Naive thymus-derived CD8-positive, alpha-beta T cell (primary cell): ENCODE results near the gene DPYD. TPM values are rescaled to one million over a fixed set of nuclear protein-coding genes. Genes with fewer than 3 reads are reported as not detected.
"Not testable (repeated sequence)": the region's sequence is repeated elsewhere in the genome, so short reads cannot be mapped to it uniquely, and the experiment has no call there.

Experiments used
- ATAC-seq, 2 donors: fragments of 150-1000 bp; cut with Tn5 transposase in 1 of 2; sonication (Bioruptor Pico), chemical (Tn5 transposase) in 1 of 2; 1 replicate in 1 of 2; 2 replicates in 1 of 2; pipeline ENCODE4 v1.10.0; 2021; ENCODE audit warnings: mild to moderate bottlenecking in 2 of 2, moderate library complexity in 2 of 2
- POLR2A ChIA-PET: fragments of 350-600 bp; sonication (Branson Sonifier 250); formaldehyde crosslinking; loops from one replicate; lab custom pipeline; 2021; ENCODE audit warnings: antibody characterized with exemption; lab: Charles Lee
- DNase-seq, 10 donors: peaks; one replicate each; pipeline versions ENCODE4 v3.0.0 to v3.0.0-alpha.2; 2020 to 2022
- H3K27ac Mint-ChIP-seq, 10 donors: one replicate each; pipeline ENCODE4 v1.8.0; 2020 to 2022; ENCODE audit warnings: mild to moderate bottlenecking in 10 of 10, mixed read lengths in 10 of 10, moderate library complexity in 4 of 10, inconsistent platforms in 1 of 10
- H3K27me3 Mint-ChIP-seq, 5 donors: one replicate each; pipeline ENCODE4 v1.8.0; 2021 to 2022; ENCODE audit warnings: mixed read lengths in 5 of 5
- H3K36me3 Mint-ChIP-seq, 3 donors: one replicate each; pipeline ENCODE4 v1.8.0; 2020 to 2022; ENCODE audit warnings: mixed read lengths in 3 of 3, mild to moderate bottlenecking in 2 of 3, inconsistent platforms in 1 of 3
- H3K4me1 Mint-ChIP-seq, 4 donors: one replicate each; pipeline ENCODE4 v1.8.0; 2021 to 2022; ENCODE audit warnings: mixed read lengths in 4 of 4
- H3K4me3 Mint-ChIP-seq, 10 donors: one replicate each; pipeline ENCODE4 v1.8.0; 2020 to 2022; ENCODE audit warnings: mild to moderate bottlenecking in 10 of 10, mixed read lengths in 10 of 10, moderate library complexity in 6 of 10, inconsistent platforms in 1 of 10
- H3K9me3 Mint-ChIP-seq, 9 donors: one replicate each; pipeline ENCODE4 v1.8.0; 2020 to 2022; ENCODE audit warnings: mixed read lengths in 9 of 9, mild to moderate bottlenecking in 3 of 9, inconsistent platforms in 1 of 9, moderate library complexity in 1 of 9
- polyA plus RNA-seq, 3 donors: library from polyadenylated mRNA; unstranded; fragments of 300-500 nt; fragmentation: Illumina TruSeq; gene quantifications; one replicate each; pipeline ENCODE4 v1.2.3, GENCODE V29; 2021
- total RNA-seq, 8 experiments: library from RNA in 2 of 8; stranded (reverse) in 2 of 8; gene quantifications; one replicate each; pipeline ENCODE4 v1.2.3 and lab custom pipeline; 2021 to 2026

The DPYD gene
- total and polyA plus RNA-seq, 5 experiments from 2014 or later = 24.1 to 40.9 (median 39.3) TPM

DNA sequence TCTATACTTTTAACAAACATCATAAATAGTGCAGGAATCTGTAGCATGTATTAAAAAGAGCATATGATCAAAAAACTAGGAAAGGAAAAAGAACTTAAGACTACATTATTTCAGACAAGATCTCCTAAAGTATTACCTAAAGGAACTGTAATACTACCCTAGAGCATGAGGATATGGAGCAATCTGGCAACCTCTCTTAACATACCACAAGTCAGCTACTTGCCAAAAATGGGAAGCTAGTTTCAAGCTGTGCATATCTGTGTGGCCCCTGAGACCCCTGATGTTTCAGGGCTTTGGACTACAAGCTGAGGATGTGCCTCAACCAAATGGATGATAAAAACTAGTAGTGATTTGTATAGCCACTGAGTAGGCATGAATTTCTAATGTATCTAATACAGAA, 673.6 kb downstream of the DPYD start:
- no peaks in the 10 kb centered on the region for H3K27me3 Mint-ChIP-seq
- POLR2A ChIA-PET = no interaction called here
- DNase-seq (no peak), ATAC-seq (no peak)
- peaks cover 6 to 28% (median 23%) of the 10 kb centered on the region in 3 donors for H3K36me3 Mint-ChIP-seq
- H3K4me3 Mint-ChIP-seq = no peak overlapping the region
- peaks cover 0 to 10% (median 2%) of the 10 kb centered on the region in 9 donors for H3K9me3 Mint-ChIP-seq
- peaks cover 0 to 6% (median 0%) of the 10 kb centered on the region in 4 donors for H3K4me1 Mint-ChIP-seq
- no peak overlapping the region for H3K27ac Mint-ChIP-seq

GRCh38 chr1:97245682-97246081, 675.2 kb downstream of the DPYD start:
- ATAC-seq = no peak
- H3K36me3 Mint-ChIP-seq = peaks cover 0 to 20% (median 14%) of the 10 kb centered on the region in 3 donors
- no peak overlapping the region for H3K4me3 Mint-ChIP-seq
- POLR2A ChIA-PET = no interaction called here
- H3K4me1 Mint-ChIP-seq = peaks cover 0 to 6% (median 0%) of the 10 kb centered on the region in 4 donors
- no peak for DNase-seq
- no peak overlapping the region for H3K27ac Mint-ChIP-seq
- peaks cover 0 to 10% (median 2%) of the 10 kb centered on the region in 9 donors for H3K9me3 Mint-ChIP-seq
- no peaks in the 10 kb centered on the region for H3K27me3 Mint-ChIP-seq

- POLR2A ChIA-PET = no interaction called here
- no peak for DNase-seq
- no peak for ATAC-seq
Measured at GRCh38 chr1:97245026-97245425, 675.8 kb downstream of the DPYD start.

DNA sequence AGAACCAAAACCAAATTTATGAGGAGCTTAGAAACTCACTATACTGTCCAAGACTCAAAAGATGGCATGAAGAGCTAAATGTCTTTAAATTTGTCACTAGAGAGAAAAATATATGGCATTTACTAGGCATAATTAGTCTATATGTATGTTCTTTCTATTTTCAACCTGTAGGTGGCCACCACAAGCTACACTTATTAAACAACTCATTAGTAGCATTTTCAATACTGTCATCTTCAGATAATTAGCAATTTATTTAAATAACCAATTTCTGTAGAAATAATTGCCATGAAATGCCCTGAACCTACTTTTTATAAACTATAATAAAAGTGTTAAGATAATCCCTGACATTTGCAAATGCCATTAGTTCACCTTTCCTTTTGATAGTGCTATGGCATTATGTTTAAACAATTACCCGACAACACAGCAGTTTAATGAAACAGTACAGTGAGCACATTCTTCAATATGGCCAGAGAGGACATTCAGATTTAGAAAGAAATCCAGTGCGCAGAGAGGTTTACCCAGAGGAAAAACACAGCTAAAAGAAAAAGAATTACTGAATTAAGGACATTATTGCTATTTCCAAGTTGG, 676.8 kb downstream of the DPYD start:
- peaks cover 0 to 5% (median 0%) of the 10 kb centered on the region in 4 donors for H3K4me1 Mint-ChIP-seq
- DNase-seq (no peak), ATAC-seq (no peak)
- no peak overlapping the region for H3K27ac Mint-ChIP-seq
- POLR2A ChIA-PET = no interaction called here
- H3K9me3 Mint-ChIP-seq = peaks cover 0 to 5% (median 0%) of the 10 kb centered on the region in 9 donors
- H3K4me3 Mint-ChIP-seq = no peak overlapping the region
- no peaks in the 10 kb centered on the region for H3K27me3 Mint-ChIP-seq
- H3K36me3 Mint-ChIP-seq = peaks cover 0 to 14% (median 10%) of the 10 kb centered on the region in 3 donors

More at GRCh38 chr1:97245026-97245425, 675.8 kb downstream of the DPYD start:
- H3K27me3 Mint-ChIP-seq = no peaks in the 10 kb centered on the region
- H3K4me1 Mint-ChIP-seq = peaks cover 0 to 6% (median 0%) of the 10 kb centered on the region in 4 donors
- peaks cover 0 to 20% (median 14%) of the 10 kb centered on the region in 3 donors for H3K36me3 Mint-ChIP-seq
- peaks cover 0 to 10% (median 2%) of the 10 kb centered on the region in 9 donors for H3K9me3 Mint-ChIP-seq
- H3K4me3 Mint-ChIP-seq = no peak overlapping the region
- H3K27ac Mint-ChIP-seq = no peak overlapping the region

GRCh38 chr1:97238816-97239215, 682.0 kb downstream of the DPYD start:
- Mint-ChIP-seq H3K27me3 (no peaks in the 10 kb centered on the region), H3K4me1 (no peaks in the 10 kb centered on the region), H3K36me3 (peaks cover 3 to 19% (median 17%) of the 10 kb centered on the region in 3 donors), H3K27ac (no peak overlapping the region), H3K4me3 (no peak overlapping the region), H3K9me3 (peaks cover 0 to 2% (median 0%) of the 10 kb centered on the region in 9 donors)
- DNase-seq (no peak), ATAC-seq (no peak)
- POLR2A ChIA-PET = no interaction called here

GRCh38 chr1:97231354-97231753, 689.5 kb downstream of the DPYD start:
- H3K4me3 Mint-ChIP-seq, H3K27ac Mint-ChIP-seq, ATAC-seq, H3K27me3 Mint-ChIP-seq, H3K4me1 Mint-ChIP-seq, DNase-seq, POLR2A ChIA-PET: not testable (repeated sequence)
- H3K36me3 Mint-ChIP-seq = peaks cover 42 to 61% (median 58%) of the 10 kb centered on the region in 3 donors
- H3K9me3 Mint-ChIP-seq = peaks cover 0 to 10% (median 0%) of the 10 kb centered on the region in 9 donors

GRCh38 chr1:97212671-97213070, 708.2 kb downstream of the DPYD start:
- DNase-seq (no peak), ATAC-seq (no peak)
- H3K4me1 Mint-ChIP-seq = no peaks in the 10 kb centered on the region
- H3K36me3 Mint-ChIP-seq = peaks cover 9 to 15% (median 15%) of the 10 kb centered on the region in 3 donors
- no peak overlapping the region for H3K27ac Mint-ChIP-seq
- H3K9me3 Mint-ChIP-seq = peaks cover 0 to 5% (median 0%) of the 10 kb centered on the region in 9 donors
- no peaks in the 10 kb centered on the region for H3K27me3 Mint-ChIP-seq
- H3K4me3 Mint-ChIP-seq = no peak overlapping the region
- POLR2A ChIA-PET = no interaction called here

- H3K4me1 Mint-ChIP-seq = peaks cover 0 to 2% (median 0%) of the 10 kb centered on the region in 4 donors
- H3K4me3 Mint-ChIP-seq = no peak overlapping the region
- no peaks in the 10 kb centered on the region for H3K27me3 Mint-ChIP-seq
- no peak for DNase-seq
- peaks cover 6 to 8% (median 7%) of the 10 kb centered on the region in 3 donors for H3K36me3 Mint-ChIP-seq
- ATAC-seq = no peak
- no peak overlapping the region for H3K27ac Mint-ChIP-seq
- POLR2A ChIA-PET = no interaction called here
- no peaks in the 10 kb centered on the region for H3K9me3 Mint-ChIP-seq
Measured at GRCh38 chr1:97210307-97210706, 710.5 kb downstream of the DPYD start.

DNA sequence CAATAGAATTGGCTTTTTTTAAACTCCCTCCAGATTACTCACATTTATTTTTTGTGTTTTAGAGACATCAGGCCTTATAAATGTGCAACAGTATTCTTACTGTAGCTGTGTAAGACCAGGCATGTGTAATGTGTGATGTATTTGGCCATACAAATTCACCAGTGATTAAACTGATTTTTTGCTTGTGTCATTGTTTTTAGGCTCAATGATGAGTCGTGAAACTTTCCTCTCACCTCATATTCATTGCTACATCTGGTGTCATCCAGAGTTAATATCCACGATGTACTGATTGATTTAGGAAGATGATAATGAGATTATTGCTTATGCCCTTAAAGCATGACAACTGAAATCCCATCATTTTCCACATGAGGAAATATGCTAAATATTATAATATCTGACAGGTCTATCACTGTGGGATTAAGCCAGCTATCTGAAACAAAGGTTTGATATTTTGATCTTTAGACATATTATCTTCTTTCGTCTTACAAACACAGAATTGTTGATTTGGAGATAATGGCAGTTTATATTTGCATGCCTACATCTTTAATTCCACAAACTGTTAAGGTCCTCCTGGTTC, 711.4 kb downstream of the DPYD start:
- POLR2A ChIA-PET = no interaction called here
- H3K4me1 Mint-ChIP-seq = peaks cover 0 to 2% (median 0%) of the 10 kb centered on the region in 4 donors
- H3K9me3 Mint-ChIP-seq = no peaks in the 10 kb centered on the region
- H3K36me3 Mint-ChIP-seq = peaks cover 0 to 6% (median 3%) of the 10 kb centered on the region in 3 donors
- no peak for DNase-seq
- no peak for ATAC-seq
- no peak overlapping the region for H3K4me3 Mint-ChIP-seq
- H3K27me3 Mint-ChIP-seq = no peaks in the 10 kb centered on the region
- H3K27ac Mint-ChIP-seq = no peak overlapping the region

- H3K4me1 Mint-ChIP-seq = peaks cover 0 to 2% (median 0%) of the 10 kb centered on the region in 4 donors
- peaks cover 0 to 8% (median under 1%) of the 10 kb centered on the region in 3 donors for H3K36me3 Mint-ChIP-seq
- POLR2A ChIA-PET = no interaction called here
- ATAC-seq (no peak), DNase-seq (no peak)
- no peak overlapping the region for H3K4me3 Mint-ChIP-seq
- no peaks in the 10 kb centered on the region for H3K27me3 Mint-ChIP-seq
- no peaks in the 10 kb centered on the region for H3K9me3 Mint-ChIP-seq
- H3K27ac Mint-ChIP-seq = no peak overlapping the region
Measured at GRCh38 chr1:97207868-97208267, 713.0 kb downstream of the DPYD start.

DNA sequence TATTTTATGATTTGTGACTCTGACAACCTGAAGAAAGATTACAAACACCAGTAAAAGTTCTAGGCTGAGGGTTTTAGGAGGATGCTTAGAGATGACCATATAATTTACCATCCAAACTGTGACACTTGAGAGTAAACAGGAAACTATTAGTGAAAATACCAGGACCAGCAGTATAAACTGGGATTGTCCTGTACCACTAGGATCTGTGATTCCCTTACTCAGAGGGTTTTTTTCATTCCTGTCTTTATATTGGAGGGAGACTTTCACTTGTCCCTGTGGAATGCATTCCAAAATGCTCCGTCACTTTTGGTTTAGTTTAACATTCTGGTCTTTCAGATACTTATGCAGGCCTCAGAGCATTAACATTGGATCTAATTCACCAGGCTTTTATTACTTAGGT, 716.4 kb downstream of the DPYD start:
- Mint-ChIP-seq H3K4me1 (peaks cover 0 to 2% (median 0%) of the 10 kb centered on the region in 4 donors), H3K36me3 (peaks cover 0 to 8% (median 0%) of the 10 kb centered on the region in 3 donors), H3K27me3 (no peaks in the 10 kb centered on the region), H3K4me3 (no peak overlapping the region), H3K27ac (no peak overlapping the region), H3K9me3 (no peaks in the 10 kb centered on the region)
- POLR2A ChIA-PET = no interaction called here
- DNase-seq (no peak), ATAC-seq (no peak)

DNA sequence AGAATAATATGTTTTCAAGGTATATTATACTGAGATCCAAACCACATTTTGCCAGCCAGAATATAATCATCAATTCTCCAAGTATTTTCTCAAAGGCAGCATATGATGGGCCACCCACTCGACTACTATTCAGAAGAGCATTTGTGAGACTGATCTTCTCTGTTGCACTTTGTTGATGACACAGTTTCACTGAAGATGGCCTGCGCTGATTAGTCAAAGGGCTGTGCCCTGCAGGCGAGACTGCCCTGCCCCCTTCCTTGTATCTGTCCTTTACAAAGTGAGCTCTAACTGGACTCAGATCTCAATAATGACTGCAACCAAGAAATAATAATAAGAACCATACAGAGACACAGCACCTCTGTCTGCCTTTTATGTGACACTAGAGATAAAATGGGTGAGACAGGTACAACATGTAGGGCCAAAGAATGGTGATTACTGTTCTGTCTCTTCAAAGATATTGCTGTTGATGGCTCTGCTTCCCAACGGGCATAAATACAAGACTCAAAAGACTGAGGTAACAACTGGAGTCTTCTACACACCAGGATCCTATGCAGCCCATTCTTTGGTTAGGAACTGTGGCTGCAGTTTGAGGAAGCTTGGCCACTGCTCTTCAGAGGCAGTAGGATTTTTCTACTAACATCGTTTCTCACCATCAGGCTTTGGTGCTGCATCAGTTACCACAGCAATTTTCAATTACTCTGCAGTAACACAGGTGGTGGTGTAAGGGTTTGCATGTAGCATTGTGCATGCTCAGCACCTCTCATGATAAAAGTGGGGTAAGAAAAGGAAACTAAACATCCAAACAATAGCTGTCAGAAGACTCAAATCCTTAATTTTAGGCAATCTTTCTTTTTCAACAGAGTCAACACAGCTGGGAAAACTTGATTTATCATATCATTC, 718.1 kb downstream of the DPYD start:
- ATAC-seq (no peak), DNase-seq (no peak)
- H3K36me3 Mint-ChIP-seq = peaks cover 0 to 8% (median 6%) of the 10 kb centered on the region in 3 donors
- H3K4me3 Mint-ChIP-seq = no peak overlapping the region
- peaks cover 0 to 2% (median 0%) of the 10 kb centered on the region in 4 donors for H3K4me1 Mint-ChIP-seq
- no peak overlapping the region for H3K27ac Mint-ChIP-seq
- no peaks in the 10 kb centered on the region for H3K27me3 Mint-ChIP-seq
- POLR2A ChIA-PET = no interaction called here
- H3K9me3 Mint-ChIP-seq = no peaks in the 10 kb centered on the region

DNA sequence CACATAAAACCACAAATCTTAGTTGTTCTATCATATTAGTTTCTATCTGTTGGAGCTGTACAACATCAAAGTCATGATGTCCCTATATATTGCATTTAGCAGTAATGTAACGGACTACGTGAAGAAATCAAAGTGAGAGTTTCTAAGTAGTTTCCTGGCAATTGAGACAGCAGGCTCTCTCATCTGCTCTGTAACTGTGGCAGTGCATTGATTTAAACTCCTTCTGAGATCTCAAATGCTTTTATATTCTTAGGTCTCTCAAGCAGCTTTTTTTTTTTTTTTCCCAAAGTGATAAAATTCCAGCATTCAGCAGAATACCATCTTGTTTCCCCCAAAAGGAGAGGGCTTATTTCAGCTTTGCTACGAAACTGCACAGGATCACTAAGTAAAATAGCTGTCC, 719.2 kb downstream of the DPYD start:
- H3K9me3 Mint-ChIP-seq = no peaks in the 10 kb centered on the region
- no peaks in the 10 kb centered on the region for H3K27me3 Mint-ChIP-seq
- ATAC-seq (no peak), DNase-seq (no peak)
- POLR2A ChIA-PET = no interaction called here
- H3K4me1 Mint-ChIP-seq = peaks cover 0 to 2% (median 0%) of the 10 kb centered on the region in 4 donors
- H3K4me3 Mint-ChIP-seq = no peak overlapping the region
- no peak overlapping the region for H3K27ac Mint-ChIP-seq
- peaks cover 0 to 6% (median 5%) of the 10 kb centered on the region in 3 donors for H3K36me3 Mint-ChIP-seq
